Spinal cord (tissue), 10 donors: ENCODE data around the gene PAK2. TPM values are rescaled to one million over a fixed set of nuclear protein-coding genes. Genes with fewer than 3 reads are reported as not detected.

Experiments used
- DNase-seq, 6 donors: peaks; one replicate each; pipeline versions ENCODE4 v3.0.0 to v3.0.0-alpha.2; 2013 to 2015; ENCODE audit warnings: low spot score in 6 of 6, low read depth in 4 of 6
- H3K27ac ChIP-seq: one replicate; pipeline ENCODE4 v1.5.1; 2013; ENCODE audit warnings: low read depth, low read length, control low read depth
- H3K27me3 ChIP-seq: one replicate; pipeline ENCODE4 v1.6.1; 2013; ENCODE audit warnings: low read length; ENCODE audit not compliant: control insufficient read depth, insufficient read depth
- H3K36me3 ChIP-seq: one replicate; pipeline ENCODE4 v1.6.1; 2013; ENCODE audit warnings: low read length; ENCODE audit not compliant: control insufficient read depth, insufficient read depth
- H3K4me1 ChIP-seq: one replicate; pipeline ENCODE4 v1.6.1; 2013; ENCODE audit warnings: low read length; ENCODE audit not compliant: control insufficient read depth, insufficient read depth
- H3K4me3 ChIP-seq: one replicate; pipeline ENCODE4 v1.5.1; 2013; ENCODE audit warnings: low read depth, low read length, control low read depth
- H3K9me3 ChIP-seq: one replicate; pipeline ENCODE4 v1.6.1; 2013; ENCODE audit warnings: low read length; ENCODE audit not compliant: control insufficient read depth, insufficient read depth
- WGBS: methylation state at CpG from one replicate; pipeline ENCODE4 v1.1.5; 2013; ENCODE audit warnings: missing lambda C conversion rate; ENCODE audit not compliant: insufficient coverage; 5-methylcytosine and 5-hydroxymethylcytosine counted together
- long read RNA-seq, 4 donors: transcript quantifications; one replicate each; lab custom pipeline, GENCODE V29; 2026
- polyA plus RNA-seq, 2 donors: library from polyadenylated mRNA; unstranded; fragments of 120-200 nt; gene quantifications; one replicate each; pipeline ENCODE4 v1.2.1, GENCODE V29; 2013; ENCODE audit not compliant: insufficient read length in 2 of 2
- total RNA-seq, 2 donors: library from RNA; depleted of rRNA in 1 of 2; stranded (reverse); fragments of 120-200 nt in 1 of 2; fragments of >200 nt in 1 of 2; gene quantifications; one replicate each; pipeline versions ENCODE4 v1.2.3 to v1.2.4, GENCODE V29; 2013 to 2014
- donor health status: healthy.

Gene PAK2
- total RNA-seq (10 to 100 TPM; 36.9 to 57.7 TPM), polyA plus RNA-seq (10 to 100 TPM; 57.2 to 82.5 TPM)
- long read RNA-seq, donor 1, full-length matches to known transcripts: 8 of 17 reads
- long read RNA-seq, donor 1, partial matches to known transcripts: 9 of 17 reads
- long read RNA-seq, donor 1, other reads (novel, unspliced or antisense): 0 of 17 reads
- long read RNA-seq, donor 2, full-length matches to known transcripts: 7 of 7 reads
- long read RNA-seq, donor 2, partial matches to known transcripts: 0 of 7 reads
- long read RNA-seq, donor 2, other reads (novel, unspliced or antisense): 0 of 7 reads
- long read RNA-seq, donor 3, full-length matches to known transcripts: 4 of 18 reads
- long read RNA-seq, donor 3, partial matches to known transcripts: 14 of 18 reads
- long read RNA-seq, donor 3, other reads (novel, unspliced or antisense): 0 of 18 reads
- long read RNA-seq, donor 4, full-length matches to known transcripts: 7 of 78 reads
- long read RNA-seq, donor 4, partial matches to known transcripts: 71 of 78 reads
- long read RNA-seq, donor 4, other reads (novel, unspliced or antisense): 0 of 78 reads

DNA sequence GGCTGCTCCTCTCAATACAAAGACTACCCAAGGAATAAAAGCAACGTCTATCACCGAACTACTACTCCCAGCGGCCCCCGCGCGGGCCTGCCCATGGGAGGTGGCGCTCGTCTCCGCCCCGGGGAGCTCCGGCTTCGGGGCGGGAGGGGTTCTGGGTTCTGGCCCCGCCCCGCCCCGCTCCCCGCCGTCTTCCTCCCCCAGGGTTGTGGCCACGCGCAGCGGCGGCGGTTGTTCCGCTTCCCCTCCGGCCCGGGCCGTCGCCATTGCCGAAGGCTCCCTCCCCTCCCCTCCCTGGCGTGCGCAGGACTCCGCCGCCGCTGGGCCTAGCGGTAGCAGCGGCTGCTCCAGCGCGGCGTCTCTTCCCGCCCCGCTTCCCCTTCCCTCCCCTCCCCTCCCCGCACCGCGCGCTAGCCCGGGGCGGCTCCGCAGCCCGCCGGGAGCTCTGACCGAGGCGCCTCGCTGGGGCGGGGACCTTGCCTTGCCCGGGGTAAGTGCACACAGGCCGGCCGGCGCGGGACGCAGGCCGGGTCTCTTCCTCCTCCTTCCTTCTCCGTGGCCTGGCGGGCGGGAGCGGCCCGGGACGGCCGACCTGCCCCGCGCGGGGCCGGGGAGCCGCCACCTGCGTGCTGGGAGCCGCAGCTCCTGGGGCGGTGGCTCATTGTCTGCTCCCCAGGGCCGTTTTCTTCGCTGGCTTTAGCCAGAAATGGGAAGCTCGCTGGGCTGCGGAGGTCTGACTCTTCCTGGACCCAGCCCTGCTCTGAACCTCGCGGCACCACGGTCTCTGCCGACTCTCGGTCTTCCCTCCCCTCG, at the start of gene PAK2:
PAK2 (plus strand) TSS at position 187 of the 810 bp plus-strand sequence. CDS start 42,790 bp downstream, outside the sequence.
- Histone ChIP-seq H3K4me1 (peaks cover 3% of the 10 kb centered on the region), H3K27me3 (no peaks in the 10 kb centered on the region), H3K4me3 (peak within 1 kb of the TSS; percentile 86), H3K36me3 (no peaks in the 10 kb centered on the region), H3K9me3 (no peaks in the 10 kb centered on the region), H3K27ac (peak within 1 kb of the TSS; percentile 96)
- peak; percentile 66 to 97 (median 85) for DNase-seq
- WGBS: under 1% methylated on average over 84 of the region's 86 CpGs

DNA sequence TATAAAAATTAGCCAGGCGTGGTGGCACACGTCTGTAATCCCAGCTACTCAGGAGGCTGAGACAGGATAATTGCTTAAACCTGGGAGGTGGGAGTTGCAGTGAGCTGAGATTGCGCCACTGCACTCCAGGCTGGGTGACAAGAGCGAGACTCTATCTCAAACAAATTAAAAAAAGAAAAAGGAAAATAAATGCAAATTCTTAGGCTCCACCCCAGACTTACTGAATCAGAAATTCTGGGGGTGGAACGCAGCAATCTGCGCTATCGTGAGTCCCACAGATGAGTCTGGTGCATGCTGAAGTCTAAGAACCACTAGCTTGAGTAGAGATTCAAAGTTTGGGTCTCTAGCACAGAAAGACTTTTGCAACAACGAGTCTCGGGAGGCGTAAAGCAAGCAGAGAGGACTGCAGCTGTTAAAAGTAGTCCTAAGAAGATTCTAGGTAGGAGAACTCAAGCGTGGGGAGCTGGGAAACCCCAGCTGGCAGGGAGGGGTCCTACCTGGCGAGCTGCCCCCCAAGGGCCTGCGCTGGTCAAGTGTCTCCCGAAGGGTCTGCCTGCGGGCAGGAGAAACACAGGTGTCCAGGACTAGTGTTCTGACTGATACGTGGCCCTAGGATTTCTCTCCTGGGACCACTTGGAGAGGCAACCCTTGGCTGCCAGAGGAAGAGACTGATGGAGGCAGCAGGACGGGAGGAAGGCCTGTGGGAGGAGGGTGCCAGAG, 49.6 kb upstream of the PAK2 start:
- Histone ChIP-seq H3K4me3 (no peak overlapping the region), H3K36me3 (no peaks in the 10 kb centered on the region), H3K27me3 (no peaks in the 10 kb centered on the region), H3K4me1 (peaks cover 1% of the 10 kb centered on the region), H3K9me3 (no peaks in the 10 kb centered on the region), H3K27ac (no peak overlapping the region)
- WGBS: 94% methylated on average over 11 of the region's 17 CpGs
- no peak for DNase-seq

DNA sequence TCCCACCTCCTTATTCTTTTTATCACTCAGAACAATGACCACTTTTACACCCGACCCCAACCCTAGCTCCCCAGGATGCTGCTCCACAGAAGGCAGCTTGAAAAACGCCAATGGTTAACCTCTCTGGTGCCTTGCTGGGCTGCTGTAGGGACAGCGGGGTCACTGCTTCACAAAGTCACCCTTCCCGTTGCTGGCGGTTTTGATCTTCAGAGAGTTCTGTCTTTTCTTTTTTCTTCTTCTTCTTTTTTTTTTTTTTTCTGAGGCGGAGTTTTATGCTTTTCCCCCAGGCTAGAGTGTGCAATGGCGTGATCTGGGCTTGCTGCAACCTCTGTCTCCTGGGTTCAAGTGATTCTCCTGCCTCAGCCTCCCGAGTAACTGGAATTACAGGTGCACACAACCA, 48.3 kb upstream of the PAK2 start:
- no peak for DNase-seq
- WGBS: 54% methylated on average over 5 of the region's 8 CpGs
- no peak overlapping the region for H3K4me3 ChIP-seq
- no peaks in the 10 kb centered on the region for H3K9me3 ChIP-seq
- H3K27ac ChIP-seq: no peak overlapping the region
- H3K27me3 ChIP-seq: no peaks in the 10 kb centered on the region
- H3K36me3 ChIP-seq: no peaks in the 10 kb centered on the region
- no peaks in the 10 kb centered on the region for H3K4me1 ChIP-seq

DNA sequence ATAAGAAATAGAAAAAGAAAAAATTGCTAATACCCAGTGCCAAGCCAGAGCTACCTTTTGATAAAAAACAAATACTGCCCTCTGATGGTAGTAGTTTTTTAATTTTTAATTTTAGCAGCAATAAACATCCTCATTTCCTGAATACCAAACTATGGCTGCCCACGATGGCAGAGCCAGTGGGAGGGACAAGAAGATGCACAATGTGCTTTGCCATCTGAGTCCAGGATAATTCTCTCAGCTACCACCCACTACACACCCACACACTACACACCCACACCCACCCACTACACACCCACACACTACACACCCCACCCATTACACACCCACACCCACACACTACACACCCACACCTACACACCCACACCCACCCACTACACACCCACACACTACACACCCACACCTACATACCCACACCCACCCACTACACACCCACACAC, 45.4 kb upstream of the PAK2 start:
- Histone ChIP-seq H3K4me3 (no peak overlapping the region), H3K27me3 (no peaks in the 10 kb centered on the region), H3K27ac (no peak overlapping the region), H3K9me3 (no peaks in the 10 kb centered on the region), H3K4me1 (no peaks in the 10 kb centered on the region), H3K36me3 (no peaks in the 10 kb centered on the region)
- WGBS: 38% methylated on average over 1 of the region's 1 CpG
- DNase-seq: peak in 1 of 6 donors; percentile 35

DNA sequence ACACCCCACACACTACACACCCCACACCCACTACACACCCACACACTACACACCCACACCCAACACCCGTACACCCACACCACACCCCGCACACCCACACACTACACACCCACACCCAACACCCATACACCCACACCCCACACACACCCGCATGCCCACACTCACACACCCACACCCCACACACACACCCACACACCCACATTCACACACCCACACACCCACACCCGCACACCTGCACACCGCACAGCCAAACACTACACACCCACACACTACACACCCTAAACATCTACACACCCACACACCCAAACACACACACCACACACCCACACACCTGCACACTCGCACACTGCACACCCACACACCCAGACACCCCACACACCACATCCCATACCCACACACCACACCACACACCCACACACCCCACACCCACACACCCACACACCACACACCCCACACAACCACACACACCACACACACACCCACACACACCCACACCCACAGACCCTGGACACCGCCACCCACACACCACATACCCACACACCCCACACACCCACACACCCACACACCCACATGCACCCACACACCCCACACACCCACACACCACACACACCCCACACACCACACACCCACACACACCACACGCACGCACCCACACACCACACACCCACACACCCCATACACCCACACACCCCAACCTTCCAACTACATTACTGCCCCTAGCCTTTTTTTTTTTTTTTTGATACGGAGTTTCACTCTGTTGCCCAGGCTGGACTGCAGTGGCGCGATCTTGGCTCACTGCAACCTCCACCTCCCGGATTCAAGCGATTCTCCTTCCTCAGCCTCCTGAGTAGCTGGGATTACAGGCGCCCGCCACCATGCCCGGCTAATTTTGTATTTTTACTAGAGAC, 44.5 kb upstream of the PAK2 start:
- H3K36me3 ChIP-seq: no peaks in the 10 kb centered on the region
- H3K9me3 ChIP-seq: no peaks in the 10 kb centered on the region
- no peaks in the 10 kb centered on the region for H3K27me3 ChIP-seq
- 94% methylated on average over 13 of the region's 17 CpGs for WGBS
- DNase-seq: no peak
- no peaks in the 10 kb centered on the region for H3K4me1 ChIP-seq
- H3K27ac ChIP-seq: no peak overlapping the region
- H3K4me3 ChIP-seq: no peak overlapping the region

DNA sequence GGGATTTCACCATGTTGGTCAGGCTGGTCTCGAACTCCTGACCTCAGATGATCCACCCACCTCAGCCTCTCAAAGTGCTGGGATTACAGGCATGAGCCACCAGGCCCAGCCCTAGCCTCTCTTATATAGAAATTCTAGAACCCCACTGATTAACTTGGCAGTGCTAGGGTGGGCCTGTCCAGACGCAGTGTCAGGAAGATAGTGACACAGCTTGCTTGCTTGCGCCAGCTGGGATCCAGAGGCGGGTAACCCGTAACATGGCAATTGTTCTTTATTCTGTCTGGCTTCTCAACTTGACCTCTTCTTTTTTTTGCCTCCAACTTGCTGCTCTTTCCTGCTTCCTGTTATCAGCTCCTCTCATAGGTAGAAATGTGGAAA, 43.8 kb upstream of the PAK2 start:
- H3K36me3 ChIP-seq: no peaks in the 10 kb centered on the region
- H3K27me3 ChIP-seq: no peaks in the 10 kb centered on the region
- no peak overlapping the region for H3K4me3 ChIP-seq
- no peak overlapping the region for H3K27ac ChIP-seq
- no peaks in the 10 kb centered on the region for H3K4me1 ChIP-seq
- WGBS: 60% methylated on average over 1 of the region's 5 CpGs
- H3K9me3 ChIP-seq: no peaks in the 10 kb centered on the region
- no peak for DNase-seq

DNA sequence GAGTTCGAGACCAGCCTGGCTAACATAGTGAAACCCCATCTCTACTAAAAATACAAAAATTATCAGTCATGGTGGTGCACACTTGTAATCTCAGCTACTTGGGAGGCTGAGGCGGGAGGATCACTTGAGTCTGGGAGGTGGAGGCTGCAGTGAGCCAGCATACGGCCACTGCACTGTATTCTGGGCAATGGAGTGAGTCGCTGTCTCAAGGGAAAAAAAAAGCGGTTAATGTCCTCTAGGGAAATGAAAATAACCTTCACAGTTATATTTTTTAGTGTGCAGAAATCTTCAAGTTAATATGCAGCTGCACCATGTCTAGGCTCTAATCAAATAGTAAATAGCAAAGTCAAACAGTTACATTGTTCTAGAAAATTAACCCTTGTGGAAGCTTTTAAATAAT, 42.4 kb upstream of the PAK2 start:
- Histone ChIP-seq H3K36me3 (no peaks in the 10 kb centered on the region), H3K4me3 (no peak overlapping the region), H3K27me3 (no peaks in the 10 kb centered on the region), H3K9me3 (no peaks in the 10 kb centered on the region), H3K27ac (no peak overlapping the region), H3K4me1 (no peaks in the 10 kb centered on the region)
- no CpG with 5 or more reads among the region's 5 CpGs for WGBS
- DNase-seq: no peak

DNA sequence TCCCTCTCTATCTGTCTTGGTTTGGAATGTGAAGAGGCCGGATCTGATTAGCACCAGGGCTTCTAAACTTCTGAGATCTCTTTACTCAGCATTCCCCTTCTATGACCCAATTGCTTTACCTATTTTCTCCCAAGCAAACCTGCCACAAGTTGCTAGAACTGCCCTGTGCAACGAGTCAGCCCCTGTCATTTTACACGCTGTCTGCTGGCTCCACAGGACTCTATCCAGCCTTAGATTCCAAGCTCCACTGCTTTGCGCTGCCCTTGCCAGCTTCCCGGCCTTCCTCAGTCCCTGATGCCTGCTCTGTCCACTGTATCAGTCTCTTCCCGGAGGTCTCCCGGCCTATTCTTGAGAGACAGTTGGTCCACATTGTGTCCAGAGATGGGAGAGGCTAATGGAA, 39.9 kb upstream of the PAK2 start:
- DNase-seq: no peak
- no peak overlapping the region for H3K27ac ChIP-seq
- no peaks in the 10 kb centered on the region for H3K36me3 ChIP-seq
- 69% methylated on average over 5 of the region's 7 CpGs for WGBS
- H3K4me1 ChIP-seq: no peaks in the 10 kb centered on the region
- no peak overlapping the region for H3K4me3 ChIP-seq
- H3K9me3 ChIP-seq: no peaks in the 10 kb centered on the region
- H3K27me3 ChIP-seq: no peaks in the 10 kb centered on the region
